SJSA1 (cell line): Measurements from ENCODE around the gene CTF1. TPM values are rescaled to one million over a fixed set of nuclear protein-coding genes. Genes with fewer than 3 reads are reported as not detected.
A peak's percentile ranks its signal among the peaks of the same experiment; 100 is the strongest.

Experiments
- DNase-seq, 2 experiments: peaks; one replicate each; pipeline ENCODE4 v3.0.0-alpha.2; 2015 to 2020; ENCODE audit warnings: low spot score in 2 of 2, low read depth in 1 of 2
- H3K27ac ChIP-seq: fragments of 250-450 bp; sonication (Bioruptor Pico); 2 replicates; pipeline ENCODE4 v1.5.1; 2020; ENCODE audit warnings: mild to moderate bottlenecking, moderate library complexity
- H3K27me3 ChIP-seq: fragments of 250-450 bp; sonication (Bioruptor Pico); replicated peaks from 2 replicates; pipeline ENCODE4 v1.5.1; 2020; ENCODE audit warnings: mild to moderate bottlenecking, moderate library complexity
- H3K36me3 ChIP-seq: fragments of 250-450 bp; sonication (Bioruptor Pico); 2 replicates; pipeline ENCODE4 v1.5.1; 2020; ENCODE audit warnings: mild to moderate bottlenecking
- H3K4me1 ChIP-seq: fragments of 250-450 bp; sonication (Bioruptor Pico); replicated peaks from 2 replicates; pipeline ENCODE4 v1.6.1; 2021; ENCODE audit warnings: mild to moderate bottlenecking
- H3K4me3 ChIP-seq: fragments of 250-450 bp; sonication (Bioruptor Pico); 2 replicates; pipeline ENCODE4 v1.5.1; 2020; ENCODE audit warnings: mild to moderate bottlenecking
- H3K9me3 ChIP-seq: fragments of 250-450 bp; sonication (Bioruptor Pico); replicated peaks from 2 replicates; pipeline ENCODE4 v1.5.1; 2020; ENCODE audit warnings: mild to moderate bottlenecking
- total RNA-seq: library from RNA; depleted of rRNA; stranded (reverse); fragments of >200 nt; shearing (Covaris generic); gene quantifications from 2 replicates; pipeline ENCODE4 v1.2.3, GENCODE V29; 2014

The CTF1 gene
- total RNA-seq, 1 experiment from 2014 or later, result 1.3 TPM

DNA sequence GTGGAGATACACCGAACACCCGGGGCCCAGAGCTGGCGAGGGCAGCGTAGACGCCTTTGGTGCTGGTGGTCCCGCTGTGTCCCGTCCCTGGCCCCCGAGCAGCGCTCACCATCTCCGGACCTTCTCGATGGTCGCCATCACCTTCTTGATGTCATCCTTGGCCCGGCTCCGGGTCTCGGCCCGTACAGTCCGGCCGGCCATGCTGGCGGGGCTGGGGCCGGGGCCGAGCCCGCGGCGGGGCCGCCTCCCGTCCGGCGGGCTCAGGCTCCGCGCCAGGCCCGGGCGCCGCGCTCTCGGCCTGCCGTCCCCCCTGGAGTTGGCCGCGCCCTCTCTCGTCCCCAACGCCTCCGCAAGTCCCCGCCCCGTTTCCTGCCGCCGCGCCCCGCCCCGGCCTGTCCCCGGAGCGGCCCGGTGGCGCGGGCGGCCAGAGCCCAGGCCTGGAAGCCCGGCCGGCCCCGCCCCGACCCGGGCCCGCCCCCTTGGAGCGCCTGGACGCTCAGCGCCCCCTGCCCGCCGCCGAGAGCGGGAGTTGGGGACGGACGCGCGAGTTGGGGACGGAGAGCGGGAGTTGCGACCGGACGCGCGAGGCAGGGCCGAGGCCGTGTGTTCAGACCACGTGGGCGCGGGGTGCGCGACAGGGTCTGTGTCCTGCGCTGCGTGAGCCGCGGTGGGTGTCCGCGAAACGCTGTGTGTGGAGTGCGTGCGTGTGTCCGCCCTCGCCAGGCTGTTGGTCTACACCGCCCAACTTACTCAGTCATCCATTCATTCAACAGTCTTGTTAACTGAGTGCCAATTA, 2.5 kb upstream of the CTF1 start, which contains the start of gene BCL7C:
TSS of gene BCL7C (minus strand) at position 334 of the 796 bp plus-strand sequence. CDS start at position 201, 133 bp downstream.
- Histone ChIP-seq H3K9me3 (no peaks in the 10 kb centered on the region), H3K27ac (peak within 1 kb of the TSS; percentile 57), H3K36me3 (peaks cover 30% of the 10 kb centered on the region), H3K4me1 (peaks cover 44% of the 10 kb centered on the region), H3K4me3 (peak within 1 kb of the TSS; percentile 85), H3K27me3 (no peaks in the 10 kb centered on the region)
- DNase-seq, result peak; percentile 72 to 95

GRCh38 chr16:30894540-30895368, 1.7 kb upstream of the CTF1 start:
- Histone ChIP-seq H3K4me1 (peaks cover 44% of the 10 kb centered on the region), H3K9me3 (no peaks in the 10 kb centered on the region), H3K27me3 (no peaks in the 10 kb centered on the region), H3K36me3 (peaks cover 24% of the 10 kb centered on the region), H3K27ac (peak overlapping the region; percentile 57), H3K4me3 (peak overlapping the region; percentile 85)
- DNase-seq, result no peak

DNA sequence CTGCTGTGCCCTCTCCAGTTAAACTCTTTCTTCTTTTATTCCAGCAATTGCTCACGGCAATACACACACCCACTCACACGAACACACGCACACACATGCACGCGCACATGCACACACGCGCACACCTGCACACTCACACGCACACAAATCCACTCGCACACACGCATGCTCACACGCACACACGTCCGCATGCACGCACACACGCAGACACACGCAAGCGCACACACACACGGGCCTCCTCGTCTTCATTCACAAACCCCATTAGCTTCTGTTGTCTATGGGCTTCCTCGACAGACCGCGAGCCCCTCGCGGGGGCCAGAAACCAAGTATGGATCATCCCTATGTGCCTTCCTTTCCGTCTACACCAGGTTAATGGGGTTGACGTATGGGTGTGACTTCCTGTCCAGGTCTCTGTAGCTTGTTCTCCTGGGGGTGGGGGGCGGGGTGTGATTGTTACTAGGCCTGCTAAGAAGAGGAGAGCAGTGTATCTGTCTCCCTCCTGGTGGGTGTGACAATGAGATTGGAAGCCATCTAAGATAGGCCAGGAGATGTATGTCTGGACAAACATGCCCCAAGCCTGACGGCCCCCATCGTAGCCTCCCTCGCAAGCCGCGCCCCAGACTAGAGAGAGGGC, 670 bp upstream of the CTF1 start:
- no peak for DNase-seq

DNA sequence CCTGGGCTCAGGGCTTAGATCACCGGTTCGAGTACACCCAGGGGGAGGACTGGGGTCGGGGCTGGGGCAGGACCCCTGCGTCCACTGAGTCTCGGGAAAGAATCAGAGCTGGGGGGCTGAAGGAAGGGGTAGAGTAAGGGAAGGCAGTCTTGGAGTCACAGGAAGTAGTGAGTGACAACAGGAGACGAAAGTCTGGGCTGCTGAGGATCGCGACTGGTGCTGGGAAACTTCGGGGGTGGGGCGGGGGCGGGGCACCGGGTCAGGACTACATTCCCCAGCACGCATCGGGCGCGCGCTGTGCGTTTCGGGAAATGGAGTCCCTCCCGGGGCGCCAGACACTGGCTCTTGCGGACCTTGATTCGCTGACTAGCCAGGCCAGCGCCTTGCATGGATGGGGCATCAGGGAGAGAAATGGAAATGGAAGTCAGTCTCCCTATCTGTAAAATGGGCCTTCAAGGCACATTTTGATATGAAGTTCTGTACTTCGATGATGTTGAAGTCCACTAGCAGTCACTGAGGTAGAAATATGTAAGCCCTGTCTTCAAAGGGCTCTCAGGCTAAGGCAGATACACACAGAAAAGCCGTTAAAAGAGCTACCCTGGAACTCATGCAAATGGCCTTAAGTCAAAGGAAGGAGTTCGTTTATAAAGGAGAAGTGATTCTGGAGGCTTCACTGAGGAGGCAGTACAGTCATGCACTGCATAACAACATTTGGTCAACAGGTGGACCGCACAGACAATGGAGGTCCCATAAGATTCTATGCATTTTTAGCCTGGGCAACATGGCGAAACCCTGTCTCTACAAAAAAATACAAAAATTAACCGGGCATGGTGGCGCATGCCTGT, 697 bp downstream of the CTF1 start:
- peaks cover 50% of the 10 kb centered on the region for H3K4me1 ChIP-seq
- DNase-seq, result peak; percentile 85 to 93
- no peaks in the 10 kb centered on the region for H3K27me3 ChIP-seq
- peak overlapping the region; percentile 95 for H3K27ac ChIP-seq
- peak overlapping the region; percentile 49 for H3K4me3 ChIP-seq
- 0 out of 2 replicates have a peak, but pooled peaks cover 6% of the 10 kb centered on the region for H3K9me3 ChIP-seq
- H3K36me3 ChIP-seq, result peaks cover 11% of the 10 kb centered on the region

More for the DNA sequence above, 670 bp upstream of the CTF1 start:
- Histone ChIP-seq H3K27me3 (no peaks in the 10 kb centered on the region), H3K4me1 (peaks cover 44% of the 10 kb centered on the region), H3K27ac (peak overlapping the region; percentile 95), H3K4me3 (peak overlapping the region; percentile 49), H3K9me3 (no peaks in the 10 kb centered on the region), H3K36me3 (peaks cover 19% of the 10 kb centered on the region)

DNA sequence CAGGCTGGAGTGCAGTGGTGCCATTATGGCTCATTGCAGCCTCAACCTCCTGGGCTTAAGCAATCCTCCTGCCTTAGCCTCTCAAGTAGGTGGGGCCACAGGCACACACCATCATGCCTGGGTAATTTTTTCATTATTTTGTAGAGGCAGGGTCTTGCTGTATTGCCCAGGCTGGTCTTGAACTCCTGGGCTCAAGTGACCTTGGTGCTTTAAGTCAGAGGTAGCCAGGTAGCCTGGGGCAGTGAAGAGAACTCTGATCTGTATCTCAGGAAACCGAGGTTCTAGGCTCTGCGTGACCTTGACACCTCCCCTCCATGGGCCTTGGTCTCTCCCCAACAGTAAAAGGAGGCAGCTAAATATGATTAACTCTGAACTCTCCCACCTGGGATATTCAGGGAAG, 3.4 kb downstream of the CTF1 start:
- Histone ChIP-seq H3K27me3 (no peaks in the 10 kb centered on the region), H3K9me3 (0 out of 2 replicates have a peak, but pooled peaks cover 6% of the 10 kb centered on the region), H3K4me3 (no peak overlapping the region), H3K4me1 (peaks cover 36% of the 10 kb centered on the region), H3K36me3 (no peaks in the 10 kb centered on the region), H3K27ac (no peak overlapping the region)
- DNase-seq, result no peak

GRCh38 chr16:30900588-30900987, 4.2 kb downstream of the CTF1 start:
- no peak for DNase-seq
- Histone ChIP-seq H3K36me3 (no peaks in the 10 kb centered on the region), H3K9me3 (0 out of 2 replicates have a peak, but pooled peaks cover 6% of the 10 kb centered on the region), H3K4me3 (no peak overlapping the region), H3K27ac (no peak overlapping the region), H3K27me3 (no peaks in the 10 kb centered on the region), H3K4me1 (peaks cover 29% of the 10 kb centered on the region)

DNA sequence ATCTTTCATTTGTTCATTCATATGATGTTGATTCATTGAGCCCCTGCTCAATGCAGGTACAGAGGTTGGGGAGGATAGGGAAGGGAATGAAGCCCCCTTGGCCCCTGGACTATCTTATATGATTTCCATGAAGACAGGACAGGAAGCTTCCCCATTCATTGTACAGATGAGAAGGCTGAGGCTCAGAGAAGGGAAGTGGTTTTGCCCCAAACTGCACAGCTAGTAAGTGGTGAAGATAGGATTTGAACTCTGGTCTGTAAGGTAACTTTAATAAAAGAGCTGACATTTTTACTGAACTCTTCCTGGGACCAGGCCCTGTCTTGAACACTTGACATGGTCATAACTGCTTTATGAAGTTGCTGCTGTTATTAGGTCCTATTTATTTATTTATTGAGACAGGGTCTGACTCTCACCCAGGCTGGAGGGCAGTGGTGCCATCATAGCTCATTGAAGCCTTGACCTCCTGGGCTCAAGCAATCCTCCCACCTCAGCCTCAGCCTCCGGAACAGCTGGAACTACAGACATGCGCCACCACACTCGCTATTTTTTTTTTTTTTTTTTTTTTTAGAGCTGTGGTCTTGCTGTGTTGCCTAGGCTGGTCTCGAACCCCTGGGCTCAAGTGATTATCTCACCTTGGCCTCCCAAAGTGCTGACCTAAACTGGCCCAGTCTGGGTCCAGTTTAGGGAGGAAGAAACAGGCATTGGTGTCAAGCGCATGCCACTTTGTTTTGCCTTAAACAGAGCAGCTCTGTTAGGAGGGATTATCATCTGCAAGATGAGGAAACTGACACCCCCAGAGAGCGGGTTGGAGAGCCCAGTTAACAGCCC, 5.0 kb downstream of the CTF1 start:
- H3K9me3 ChIP-seq, result 0 out of 2 replicates have a peak, but pooled peaks cover 6% of the 10 kb centered on the region
- H3K4me3 ChIP-seq, result peak overlapping the region; percentile 52
- DNase-seq, result peak in 1 of 2 experiments; percentile 22
- H3K27ac ChIP-seq, result no peak overlapping the region
- H3K27me3 ChIP-seq, result no peaks in the 10 kb centered on the region
- peaks cover 21% of the 10 kb centered on the region for H3K4me1 ChIP-seq
- H3K36me3 ChIP-seq, result no peaks in the 10 kb centered on the region

DNA sequence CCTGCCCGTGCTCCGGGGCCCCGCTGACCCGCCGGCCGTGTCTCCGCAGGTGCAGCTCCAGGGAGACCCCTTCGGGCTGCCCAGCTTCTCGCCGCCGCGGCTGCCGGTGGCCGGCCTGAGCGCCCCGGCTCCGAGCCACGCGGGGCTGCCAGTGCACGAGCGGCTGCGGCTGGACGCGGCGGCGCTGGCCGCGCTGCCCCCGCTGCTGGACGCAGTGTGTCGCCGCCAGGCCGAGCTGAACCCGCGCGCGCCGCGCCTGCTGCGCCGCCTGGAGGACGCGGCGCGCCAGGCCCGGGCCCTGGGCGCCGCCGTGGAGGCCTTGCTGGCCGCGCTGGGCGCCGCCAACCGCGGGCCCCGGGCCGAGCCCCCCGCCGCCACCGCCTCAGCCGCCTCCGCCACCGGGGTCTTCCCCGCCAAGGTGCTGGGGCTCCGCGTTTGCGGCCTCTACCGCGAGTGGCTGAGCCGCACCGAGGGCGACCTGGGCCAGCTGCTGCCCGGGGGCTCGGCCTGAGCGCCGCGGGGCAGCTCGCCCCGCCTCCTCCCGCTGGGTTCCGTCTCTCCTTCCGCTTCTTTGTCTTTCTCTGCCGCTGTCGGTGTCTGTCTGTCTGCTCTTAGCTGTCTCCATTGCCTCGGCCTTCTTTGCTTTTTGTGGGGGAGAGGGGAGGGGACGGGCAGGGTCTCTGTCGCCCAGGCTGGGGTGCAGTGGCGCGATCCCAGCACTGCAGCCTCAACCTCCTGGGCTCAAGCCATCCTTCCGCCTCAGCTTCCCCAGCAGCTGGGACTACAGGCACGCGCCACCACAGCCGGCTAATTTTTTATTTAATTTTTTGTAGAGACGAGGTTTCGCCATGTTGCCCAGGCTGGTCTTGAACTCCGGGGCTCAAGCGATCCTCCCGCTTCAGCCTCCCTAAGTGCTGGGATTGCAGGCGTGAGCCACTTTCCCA, 5.9 kb downstream of the CTF1 start:
- no peaks in the 10 kb centered on the region for H3K36me3 ChIP-seq
- peak overlapping the region; percentile 78 for H3K27ac ChIP-seq
- H3K9me3 ChIP-seq, result 0 out of 2 replicates have a peak, but pooled peaks cover 6% of the 10 kb centered on the region
- peak; percentile 64 to 67 for DNase-seq
- peak overlapping the region; percentile 52 for H3K4me3 ChIP-seq
- peaks cover 14% of the 10 kb centered on the region for H3K4me1 ChIP-seq
- H3K27me3 ChIP-seq, result no peaks in the 10 kb centered on the region

GRCh38 chr16:30903002-30903401, 6.6 kb downstream of the CTF1 start:
- DNase-seq, result no peak
- Histone ChIP-seq H3K4me1 (peaks cover 12% of the 10 kb centered on the region), H3K27ac (no peak overlapping the region), H3K4me3 (no peak overlapping the region), H3K9me3 (0 out of 2 replicates have a peak, but pooled peaks cover 6% of the 10 kb centered on the region), H3K36me3 (no peaks in the 10 kb centered on the region), H3K27me3 (no peaks in the 10 kb centered on the region)

DNA sequence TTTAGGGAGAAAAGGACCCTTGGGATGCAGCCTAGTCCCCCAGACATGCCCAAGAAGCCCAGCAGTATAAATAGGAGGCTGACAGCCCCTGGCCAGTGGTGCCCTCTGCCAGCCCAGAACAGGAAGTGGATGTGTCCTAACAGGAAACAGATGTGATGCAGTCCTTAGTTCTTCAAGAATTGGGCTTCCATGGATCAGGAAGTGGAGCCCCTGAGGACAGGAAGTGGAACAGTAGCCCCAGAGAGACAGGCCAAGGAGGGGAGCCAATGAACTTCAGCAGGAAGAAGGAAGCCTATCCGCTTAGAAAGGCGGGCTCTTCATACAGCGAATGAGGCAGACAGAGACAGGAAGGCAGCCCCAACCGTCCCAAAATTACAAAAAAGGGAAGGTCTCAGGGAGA, 7.2 kb downstream of the CTF1 start:
- H3K27ac ChIP-seq, result no peak overlapping the region
- DNase-seq, result no peak
- H3K36me3 ChIP-seq, result no peaks in the 10 kb centered on the region
- no peak overlapping the region for H3K4me3 ChIP-seq
- H3K27me3 ChIP-seq, result no peaks in the 10 kb centered on the region
- H3K9me3 ChIP-seq, result 0 out of 2 replicates have a peak, but pooled peaks cover 6% of the 10 kb centered on the region
- H3K4me1 ChIP-seq, result peaks cover 12% of the 10 kb centered on the region

DNA sequence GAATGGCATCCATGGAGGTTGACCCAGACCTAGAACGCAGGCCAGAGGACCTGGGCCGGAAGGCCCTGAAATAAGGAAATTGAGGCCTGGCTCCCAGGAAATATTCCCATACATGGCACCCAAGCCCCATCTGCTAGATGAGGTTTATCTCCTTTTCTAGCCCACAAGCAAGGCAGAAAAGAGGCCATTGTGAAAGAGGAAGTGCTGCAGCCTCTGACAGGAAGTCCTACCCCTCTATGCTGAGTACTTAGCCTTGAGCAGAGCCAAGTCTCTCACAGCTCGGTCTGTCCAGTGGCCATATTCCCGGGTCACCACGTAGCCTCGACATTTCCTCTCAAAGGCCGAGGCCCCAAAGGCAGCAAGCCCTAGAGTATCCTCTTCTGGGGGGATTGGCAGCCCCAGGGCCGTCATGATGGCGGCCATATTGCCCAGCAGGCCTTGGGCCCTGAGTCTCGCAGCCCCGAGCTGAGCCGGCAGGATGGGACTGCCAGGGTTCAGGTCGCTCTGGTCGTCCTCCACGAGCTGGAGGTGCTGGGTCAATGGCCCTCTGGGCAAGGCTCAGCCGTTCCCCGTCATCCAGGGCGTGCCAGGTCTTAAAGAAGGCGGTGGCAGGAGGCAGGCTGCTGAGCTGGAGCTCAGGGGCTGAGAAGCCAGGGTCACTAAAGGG, 7.8 kb downstream of the CTF1 start:
- peaks cover 12% of the 10 kb centered on the region for H3K4me1 ChIP-seq
- H3K27ac ChIP-seq, result no peak overlapping the region
- 0 out of 2 replicates have a peak, but pooled peaks cover 6% of the 10 kb centered on the region for H3K9me3 ChIP-seq
- H3K27me3 ChIP-seq, result no peaks in the 10 kb centered on the region
- no peak for DNase-seq
- H3K36me3 ChIP-seq, result no peaks in the 10 kb centered on the region
- no peak overlapping the region for H3K4me3 ChIP-seq
